Hair follicular keratinocyte (primary cell): ENCODE data around the gene C13orf46. TPM values are rescaled to one million over a fixed set of nuclear protein-coding genes. Genes with fewer than 3 reads are reported as not detected.

Experiments
- total RNA-seq: library from RNA; depleted of rRNA; stranded (reverse); fragments of >200 nt; gene quantifications from 2 replicates; pipeline ENCODE4 v1.2.3, GENCODE V29; 2015

Gene C13orf46
- total RNA-seq = not detected in 2 replicates

DNA sequence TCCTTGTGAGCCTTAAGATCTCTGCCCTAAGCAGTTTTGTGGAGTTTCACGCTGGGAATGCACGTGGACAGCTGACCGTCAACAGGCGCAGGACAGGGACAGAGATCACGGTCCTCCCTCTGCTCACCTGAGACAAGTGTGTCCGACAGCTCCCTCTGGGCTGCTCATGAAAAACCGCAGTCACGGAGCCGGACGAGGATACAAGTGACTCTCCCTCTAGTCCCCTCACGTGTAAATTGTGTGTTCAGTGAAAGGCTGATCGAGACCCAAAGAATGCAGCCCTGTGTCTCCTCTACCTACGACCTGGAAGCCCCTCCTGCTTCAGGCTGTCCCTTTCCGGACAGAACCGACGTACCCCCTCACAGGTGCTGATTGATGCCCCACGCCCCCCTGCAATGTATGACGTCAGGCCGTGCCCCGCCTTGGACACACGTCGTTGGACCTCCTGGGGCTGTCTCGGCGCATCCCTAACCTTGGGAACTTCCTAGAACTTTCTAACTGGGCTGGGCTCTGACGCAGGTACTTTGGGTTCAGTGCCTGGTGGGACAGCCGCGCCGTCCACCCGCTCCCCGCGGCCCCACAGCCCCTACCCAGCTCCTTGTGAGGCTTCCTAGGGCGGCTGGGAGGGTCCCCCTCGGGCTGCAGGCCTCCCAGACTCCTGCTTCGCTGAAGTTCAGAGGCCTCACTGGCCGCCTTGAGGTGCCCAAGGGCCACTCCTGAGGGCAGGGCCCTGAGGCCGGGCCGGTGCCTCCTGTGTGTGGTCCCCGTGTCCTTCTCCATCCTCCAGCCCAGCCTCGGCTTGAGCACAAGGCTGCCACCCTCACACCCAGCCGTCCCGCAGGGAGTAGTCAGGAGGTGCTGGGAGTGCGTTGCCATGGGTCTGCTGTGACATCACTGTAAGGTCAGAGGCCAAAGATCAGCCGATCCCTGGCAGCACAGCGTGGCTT, at the start of gene C13orf46:
Gene C13orf46, minus strand, starts transcription at position 859 of the 947 bp plus-strand sequence. Its CDS starts 79 bp downstream, at position 780.

Other genes starting within 250 kb of the C13orf46 start
- gene TMEM255B, start 214.8 kb downstream of the C13orf46 start, total RNA-seq = 2.2 and 4.1 TPM in 2 replicates
- gene GAS6, start 110.0 kb downstream of the C13orf46 start, total RNA-seq = 213 and 269 TPM in 2 replicates
- gene RASA3, start 158.5 kb upstream of the C13orf46 start, total RNA-seq = 4.1 and 6.6 TPM in 2 replicates
- gene CFAP97D2, start 205.2 kb upstream of the C13orf46 start, total RNA-seq = not detected in 2 replicates